SK-N-MC (cell line): ENCODE results near the gene MOB3C.
A peak's percentile ranks its signal among the peaks of the same experiment; 100 is the strongest.

Source experiments
- DNase-seq: peaks from one replicate; pipeline ENCODE4 v3.0.0-alpha.2; 2011; ENCODE audit warnings: low read depth, low spot score
- H3K27ac ChIP-seq: fragments of 200-600 bp; sonication (generic); 2 replicates; pipeline ENCODE4 v1.5.1; 2016; ENCODE audit warnings: mixed run types
- H3K36me3 ChIP-seq: fragments of 200-600 bp; sonication (generic); 2 replicates; pipeline ENCODE4 v1.6.1; 2017; ENCODE audit warnings: antibody characterized with exemption, low read length, mixed read lengths; ENCODE audit not compliant: insufficient read depth
- H3K4me3 ChIP-seq: fragments of 200-600 bp; sonication (generic); 2 replicates; pipeline ENCODE4 v1.5.1; 2016
- H3K9ac ChIP-seq: fragments of 200-600 bp; sonication (generic); 2 replicates; pipeline ENCODE4 v1.8.0; 2017; ENCODE audit warnings: mixed run types, mixed read lengths; ENCODE audit not compliant: insufficient read length
- H3K9me3 ChIP-seq: fragments of 200-600 bp; sonication (generic); 2 replicates; pipeline ENCODE4 v1.6.1; 2017; ENCODE audit warnings: low read depth, mild to moderate bottlenecking, antibody characterized with exemption, low read length, moderate library complexity, mixed read lengths
- EZH2 ChIP-seq: fragments of 200-600 bp; sonication (generic); IDR thresholded peaks from one replicate; pipeline ENCODE4 v1.6.1; 2017; ENCODE audit warnings: antibody characterized with exemption
- FOXP2 ChIP-seq: optimal IDR thresholded peaks from 2 replicates; pipeline ENCODE3; 2011; ENCODE audit warnings: mild to moderate bottlenecking, moderate library complexity; ENCODE audit not compliant: insufficient read depth; ENCODE audit errors: extremely low read length, control extremely low read depth
- POLR2AphosphoS5 ChIP-seq: IDR thresholded peaks from 2 replicates; pipeline ENCODE4 v1.6.1; 2012; ENCODE audit warnings: mild to moderate bottlenecking, low read depth, low read length, borderline replicate concordance

The MOB3C gene

GRCh38 chr1:46623743-46624644, 7.4 kb upstream of the MOB3C start:
- no peak for DNase-seq

DNA sequence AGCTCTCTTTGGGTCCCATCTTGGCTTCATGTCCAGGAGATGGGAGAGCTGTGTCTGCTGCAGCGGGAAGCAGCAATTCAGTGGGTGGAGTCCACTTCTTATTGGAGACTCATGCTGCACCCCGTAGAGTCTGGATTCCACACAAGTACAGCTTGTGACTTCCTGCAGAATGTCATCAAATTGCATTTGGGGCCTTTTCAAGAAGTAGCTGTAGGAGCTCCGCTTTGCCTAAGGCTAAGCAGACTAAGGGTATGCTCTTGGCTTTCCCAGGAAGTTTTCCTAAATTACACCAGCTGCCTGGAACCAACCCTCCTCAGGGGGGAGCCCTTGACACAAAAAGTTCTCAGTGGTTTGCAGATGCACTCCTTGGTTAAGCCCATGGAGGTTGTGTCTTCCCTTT, 5.7 kb upstream of the MOB3C start:
- DNase-seq = peak; percentile 70
- TF ChIP-seq POLR2AphosphoS5 = no peak
- no peak for TF ChIP-seq EZH2
- no peak for TF ChIP-seq FOXP2
- H3K27ac ChIP-seq = no peak overlapping the region
- H3K4me3 ChIP-seq = 0 out of 2 replicates have a peak overlapping the region, but pooled peaks have one; percentile 7
- H3K36me3 ChIP-seq = no peaks in the 10 kb centered on the region
- H3K9ac ChIP-seq = no peak overlapping the region
- H3K9me3 ChIP-seq = no peaks in the 10 kb centered on the region

More at GRCh38 chr1:46623743-46624644, 7.4 kb upstream of the MOB3C start:
- TF ChIP-seq FOXP2 (no peak), EZH2 (no peak), POLR2AphosphoS5 (no peak)
- Histone ChIP-seq H3K27ac (no peak overlapping the region), H3K36me3 (no peaks in the 10 kb centered on the region), H3K9ac (no peak overlapping the region), H3K9me3 (no peaks in the 10 kb centered on the region), H3K4me3 (no peak overlapping the region)

DNA sequence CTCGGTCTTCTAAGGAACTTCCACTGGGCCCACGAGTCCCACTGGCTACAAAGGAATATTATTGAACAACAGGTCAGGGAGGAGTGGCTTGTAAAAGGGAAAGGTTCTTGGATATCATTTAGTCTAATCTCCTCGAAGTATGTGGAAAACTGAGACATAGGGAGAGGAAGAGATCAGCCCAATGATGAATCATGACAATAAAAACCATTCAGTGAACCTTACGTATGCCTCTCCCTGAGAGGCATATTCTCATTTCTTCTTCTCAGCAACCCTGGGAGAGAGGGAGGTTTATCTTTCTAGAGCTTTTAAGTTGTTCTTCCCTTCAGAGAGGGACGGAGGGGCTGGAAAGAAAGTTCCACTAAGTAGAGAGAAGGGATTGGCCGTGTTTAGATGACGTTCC, 5.3 kb upstream of the MOB3C start:
- H3K4me3 ChIP-seq = 0 out of 2 replicates have a peak overlapping the region, but pooled peaks have one; percentile 7
- TF ChIP-seq FOXP2 (no peak), EZH2 (no peak), POLR2AphosphoS5 (no peak)
- no peaks in the 10 kb centered on the region for H3K9me3 ChIP-seq
- no peak overlapping the region for H3K9ac ChIP-seq
- no peaks in the 10 kb centered on the region for H3K36me3 ChIP-seq
- no peak overlapping the region for H3K27ac ChIP-seq
- DNase-seq = no peak

DNA sequence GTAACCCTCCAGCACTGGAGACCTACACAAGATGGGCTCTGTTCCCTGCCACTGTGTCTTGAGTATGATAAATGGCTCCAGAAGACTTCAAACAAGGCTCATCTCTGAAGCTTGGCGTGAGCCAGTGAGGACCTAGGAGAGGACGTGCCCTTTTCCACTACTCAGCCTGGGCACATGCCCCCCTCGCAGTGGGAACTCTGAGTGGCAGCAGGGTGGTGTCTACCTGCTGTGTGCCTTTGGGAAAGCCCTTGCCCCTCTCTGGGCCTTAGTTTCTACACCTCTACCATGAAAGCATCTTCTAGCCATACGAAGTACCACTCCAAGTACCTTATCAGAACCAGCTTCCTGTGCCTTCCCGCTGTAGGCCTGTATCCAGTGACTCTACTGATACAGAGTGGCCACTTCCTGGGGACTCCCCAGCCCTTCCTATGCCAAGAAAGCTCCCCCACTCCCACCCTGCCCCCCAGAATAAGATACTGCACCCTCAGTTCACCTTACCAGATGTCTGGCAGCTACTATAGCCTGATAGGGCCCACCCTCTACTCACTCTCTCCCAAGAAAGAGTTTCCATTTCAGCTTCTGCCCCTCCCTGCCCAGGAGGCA, 3.1 kb upstream of the MOB3C start:
- no peak overlapping the region for H3K27ac ChIP-seq
- TF ChIP-seq FOXP2 (no peak), POLR2AphosphoS5 (no peak), EZH2 (no peak)
- H3K9ac ChIP-seq = no peak overlapping the region
- H3K4me3 ChIP-seq = no peak overlapping the region
- no peaks in the 10 kb centered on the region for H3K9me3 ChIP-seq
- H3K36me3 ChIP-seq = no peaks in the 10 kb centered on the region
- no peak for DNase-seq

- Histone ChIP-seq H3K9me3 (no peaks in the 10 kb centered on the region), H3K9ac (no peak overlapping the region), H3K4me3 (no peak overlapping the region), H3K27ac (no peak overlapping the region), H3K36me3 (no peaks in the 10 kb centered on the region)
- DNase-seq = no peak
- no peak for TF ChIP-seq FOXP2
- no peak for TF ChIP-seq POLR2AphosphoS5
- no peak for TF ChIP-seq EZH2
These were observed 2.3 kb upstream of the MOB3C start for GRCh38 chr1:46618754-46619415.

- no peak overlapping the region for H3K9ac ChIP-seq
- DNase-seq = no peak
- no peak overlapping the region for H3K4me3 ChIP-seq
- H3K9me3 ChIP-seq = no peaks in the 10 kb centered on the region
- no peaks in the 10 kb centered on the region for H3K36me3 ChIP-seq
- no peak overlapping the region for H3K27ac ChIP-seq
- TF ChIP-seq POLR2AphosphoS5 (no peak), EZH2 (no peak), FOXP2 (no peak)
These were observed 1.2 kb upstream of the MOB3C start for GRCh38 chr1:46617833-46618232.

GRCh38 chr1:46617108-46617800, 643 bp upstream of the MOB3C start:
- TF ChIP-seq EZH2 = no peak
- TF ChIP-seq FOXP2 = no peak
- no peak for TF ChIP-seq POLR2AphosphoS5

More at GRCh38 chr1:46617108-46617800, 643 bp upstream of the MOB3C start:
- Histone ChIP-seq H3K27ac (no peak overlapping the region), H3K9me3 (no peaks in the 10 kb centered on the region), H3K36me3 (no peaks in the 10 kb centered on the region), H3K9ac (no peak overlapping the region), H3K4me3 (no peak overlapping the region)
- DNase-seq = no peak
